ENCODE results near the gene RPS21.
"Not testable (repeated sequence)": the region's sequence is repeated elsewhere in the genome, so short reads cannot be mapped to it uniquely, and the experiment has no call there.

Gene RPS21

DNA sequence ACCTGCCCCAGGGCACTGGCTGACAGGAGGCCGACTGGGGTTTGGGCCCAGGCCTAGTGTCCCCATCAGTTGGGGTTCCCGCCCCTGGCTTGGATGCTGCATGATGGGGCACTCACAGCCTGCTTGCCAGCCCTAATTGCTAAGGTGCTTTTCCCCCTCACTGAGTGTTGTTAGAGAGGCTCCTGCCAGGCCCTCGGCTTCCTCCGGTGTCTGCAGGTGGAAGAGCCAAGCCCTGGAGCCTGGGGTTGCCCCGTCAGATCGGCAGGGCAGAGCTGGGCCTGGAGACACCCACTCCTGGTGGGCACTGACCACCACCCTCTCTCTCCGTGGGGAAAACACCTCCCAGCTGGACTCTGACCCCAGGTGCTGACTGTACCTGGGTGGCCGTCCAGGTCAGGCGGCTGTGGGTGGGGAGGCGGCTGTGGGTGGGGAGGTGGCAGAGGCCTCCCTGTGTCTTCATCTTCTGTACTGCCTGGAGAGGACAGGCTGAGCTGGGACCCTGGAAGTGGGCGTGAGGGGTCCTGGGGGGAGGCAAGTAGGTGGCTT, 26.2 kb downstream of the RPS21 start:
- no peak for DNase-seq

- DNase-seq = no peak
Measured at GRCh38 chr20:62413896-62414481, 27.1 kb downstream of the RPS21 start.

DNA sequence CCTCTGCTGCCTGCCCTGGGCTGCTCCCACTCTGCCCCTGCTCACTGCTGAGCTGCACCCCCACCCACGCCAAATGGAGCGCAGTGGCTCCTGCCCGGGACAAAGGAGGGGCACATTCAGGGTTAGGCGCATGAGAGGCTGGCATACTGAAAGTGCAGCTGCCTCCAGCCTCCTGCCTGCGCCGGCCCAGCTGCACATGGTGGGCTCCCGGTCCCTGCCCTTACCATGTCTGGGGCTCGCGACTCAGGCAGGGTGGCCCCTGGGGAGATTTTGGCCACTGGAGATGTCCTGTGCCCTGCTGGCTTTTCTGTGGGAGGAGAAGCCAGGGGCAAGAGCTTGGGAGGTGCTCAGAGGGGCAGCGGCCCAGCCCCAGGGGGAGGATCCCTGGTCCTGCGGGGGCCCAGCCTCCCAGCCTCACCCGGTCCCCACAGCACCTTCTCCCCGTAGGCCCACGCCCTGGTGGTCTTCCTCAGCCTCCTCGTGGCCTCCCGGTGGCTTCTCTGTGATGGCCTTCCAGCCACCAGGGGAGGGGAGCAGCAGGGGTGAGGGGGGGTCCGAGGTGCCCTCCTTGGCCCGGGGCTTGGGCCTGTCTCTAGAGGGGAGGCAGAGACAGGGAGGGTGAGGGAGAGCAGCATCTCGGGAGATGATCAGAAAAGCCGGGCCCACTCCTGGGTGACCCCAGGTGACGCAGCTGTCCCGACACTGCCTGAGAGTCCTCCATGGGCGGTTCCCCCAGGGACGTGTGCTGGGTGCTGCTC, 28.6 kb downstream of the RPS21 start:
- no peak for DNase-seq

GRCh38 chr20:62416651-62417637, 30.0 kb downstream of the RPS21 start:
- no peak for DNase-seq

DNA sequence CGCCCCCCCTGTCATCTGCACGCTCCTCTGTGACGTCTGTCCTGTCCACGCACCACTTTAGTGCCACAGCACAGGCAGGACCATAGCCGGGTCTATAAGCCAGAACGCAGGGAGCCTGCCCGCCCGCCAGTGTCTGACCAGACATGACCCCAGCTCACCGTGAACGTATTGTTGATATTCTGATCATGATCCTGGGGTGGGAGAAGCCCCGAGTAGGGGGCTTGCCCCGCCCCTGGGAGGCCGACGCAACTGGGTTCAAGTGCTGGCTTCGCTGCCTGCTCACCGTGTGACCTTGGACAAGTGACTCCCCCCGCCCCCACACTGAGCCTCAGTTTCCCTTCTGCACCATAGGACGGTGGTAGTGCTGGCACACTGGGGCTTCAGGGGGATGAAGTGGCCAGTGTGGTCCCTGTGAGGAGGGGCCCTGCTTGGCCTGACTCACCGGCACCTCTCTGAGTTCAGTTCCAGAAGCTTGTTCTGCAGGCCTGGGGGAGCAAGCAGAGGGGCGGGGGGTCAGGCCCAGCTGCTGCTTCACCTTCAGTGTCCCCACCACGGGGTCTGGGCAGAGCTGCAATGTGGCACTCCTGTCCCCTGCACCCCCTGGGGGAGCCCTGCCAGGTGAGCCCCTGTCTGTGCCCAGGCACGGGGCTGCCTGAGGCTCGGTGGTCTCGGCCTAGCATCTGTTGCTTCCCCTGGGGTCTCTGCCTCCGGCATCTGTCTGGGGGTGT, 31.2 kb downstream of the RPS21 start:
- no peak for DNase-seq

DNA sequence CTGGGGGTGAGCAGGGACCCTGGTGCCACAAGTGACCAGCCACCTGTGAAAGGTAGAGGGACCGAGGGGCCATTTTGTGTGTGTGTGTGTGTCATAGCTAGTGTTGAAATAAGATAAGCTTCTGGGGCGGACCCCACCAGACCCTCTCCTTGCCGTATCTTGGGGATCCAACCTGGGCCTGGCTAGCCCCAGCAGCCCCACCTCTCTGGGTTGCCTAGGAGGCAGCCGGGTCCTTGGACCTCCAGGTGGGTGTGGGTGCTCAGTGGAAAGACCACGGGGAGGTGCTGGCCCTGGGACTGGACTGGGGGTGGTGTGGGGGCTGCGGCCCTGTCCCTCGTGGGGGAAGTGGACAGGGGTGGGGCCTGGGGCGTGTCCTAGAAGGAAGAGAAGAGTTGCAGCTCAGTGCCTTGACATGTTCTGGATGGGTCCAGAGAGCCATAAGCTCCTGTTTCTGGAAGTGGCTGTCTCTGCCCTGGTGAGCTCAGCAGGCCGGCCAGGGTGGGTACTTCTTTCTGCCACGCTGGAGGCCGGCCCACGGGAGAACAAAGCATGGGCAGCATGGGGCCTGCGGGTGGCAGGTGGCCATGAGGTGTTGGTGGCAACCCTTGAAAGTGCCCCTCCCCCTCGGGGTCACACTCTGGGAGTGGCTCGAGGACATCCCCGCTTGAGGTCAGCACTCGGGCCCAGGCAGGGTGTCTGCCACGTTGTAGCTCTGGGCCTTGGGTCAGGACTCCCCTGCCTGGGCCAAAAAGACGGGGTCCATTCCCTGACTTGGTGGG, 32.0 kb downstream of the RPS21 start:
- DNase-seq = no peak

DNA sequence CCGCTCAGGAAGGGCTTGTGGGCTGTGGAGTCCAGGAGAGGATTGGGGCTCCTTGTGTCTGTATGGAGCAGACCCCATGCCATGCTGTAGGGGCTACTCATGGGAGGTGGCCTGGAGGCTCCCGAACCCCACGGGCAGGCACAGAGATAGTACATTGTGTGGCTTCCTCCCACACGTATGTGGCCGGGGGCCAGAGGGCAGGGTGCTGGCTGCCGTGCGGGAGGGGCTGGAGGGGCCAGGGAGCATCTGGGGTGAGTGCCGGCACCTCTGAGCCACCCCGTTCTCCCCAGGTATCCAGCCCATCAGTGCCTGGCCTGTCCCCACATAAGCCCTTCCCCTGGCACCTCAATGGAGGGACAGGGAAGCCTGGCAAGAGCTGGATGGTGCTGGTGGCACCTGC, 32.9 kb downstream of the RPS21 start:
- DNase-seq = no peak

DNA sequence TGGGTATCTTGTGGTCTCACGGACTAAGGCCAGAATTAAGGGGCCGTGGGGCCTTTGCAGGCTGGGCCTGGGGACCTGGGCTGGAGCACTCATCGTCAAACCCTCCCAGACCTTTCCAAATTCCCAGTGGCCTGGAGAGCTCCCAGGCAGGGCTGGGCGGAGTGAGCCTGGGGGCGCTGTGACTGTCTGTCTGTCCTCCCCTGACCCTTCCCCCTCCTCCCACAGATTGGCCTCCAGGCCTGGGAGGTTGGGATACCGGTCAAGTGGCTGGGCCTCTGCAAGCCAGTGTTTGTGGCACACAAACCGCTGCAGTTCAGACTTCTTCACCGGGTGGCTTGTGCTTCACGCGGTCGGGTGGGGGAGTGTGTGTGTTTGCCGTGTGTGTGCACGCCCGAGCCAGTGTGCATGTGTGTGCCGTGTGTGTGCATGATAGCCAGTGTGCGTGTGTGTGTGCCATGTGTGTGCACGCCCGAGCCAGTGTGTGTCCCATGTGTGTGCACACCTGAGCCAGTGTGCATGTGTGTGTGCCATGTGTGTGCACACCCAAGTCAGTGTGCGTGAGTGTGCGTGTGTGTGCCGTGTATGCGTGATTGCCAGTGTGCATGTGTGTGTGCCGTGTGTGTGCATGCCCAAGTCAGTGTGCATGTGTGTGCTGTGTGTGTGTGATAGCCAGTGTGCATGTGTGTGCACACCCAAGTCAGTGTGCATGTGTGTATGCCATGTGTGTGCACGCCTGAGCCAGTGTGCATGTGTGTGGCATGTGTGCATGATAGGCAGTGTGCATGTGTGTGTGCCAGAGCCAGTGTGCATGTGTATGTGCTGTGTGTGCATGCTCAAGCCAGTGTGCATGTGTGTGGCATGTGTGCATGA, 34.2 kb downstream of the RPS21 start:
- DNase-seq = no peak

DNA sequence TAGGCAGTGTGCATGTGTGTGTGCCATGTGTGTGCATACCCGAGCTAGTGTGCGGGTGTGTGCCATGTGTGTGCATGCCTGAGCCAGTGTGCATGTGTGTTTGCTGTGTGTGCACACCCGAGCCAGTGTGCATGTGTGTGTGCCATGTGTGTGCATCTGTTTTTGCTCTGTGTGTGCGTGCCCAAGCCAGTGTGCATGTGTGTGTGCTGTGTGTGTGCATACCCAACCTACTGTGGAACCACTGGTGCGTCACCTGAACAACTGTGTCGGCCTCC, 34.8 kb downstream of the RPS21 start:
- no peak for DNase-seq

GRCh38 chr20:62422636-62423325, 35.9 kb downstream of the RPS21 start:
- DNase-seq = no peak

GRCh38 chr20:62423326-62423706, 36.4 kb downstream of the RPS21 start:
- no peak for DNase-seq

DNA sequence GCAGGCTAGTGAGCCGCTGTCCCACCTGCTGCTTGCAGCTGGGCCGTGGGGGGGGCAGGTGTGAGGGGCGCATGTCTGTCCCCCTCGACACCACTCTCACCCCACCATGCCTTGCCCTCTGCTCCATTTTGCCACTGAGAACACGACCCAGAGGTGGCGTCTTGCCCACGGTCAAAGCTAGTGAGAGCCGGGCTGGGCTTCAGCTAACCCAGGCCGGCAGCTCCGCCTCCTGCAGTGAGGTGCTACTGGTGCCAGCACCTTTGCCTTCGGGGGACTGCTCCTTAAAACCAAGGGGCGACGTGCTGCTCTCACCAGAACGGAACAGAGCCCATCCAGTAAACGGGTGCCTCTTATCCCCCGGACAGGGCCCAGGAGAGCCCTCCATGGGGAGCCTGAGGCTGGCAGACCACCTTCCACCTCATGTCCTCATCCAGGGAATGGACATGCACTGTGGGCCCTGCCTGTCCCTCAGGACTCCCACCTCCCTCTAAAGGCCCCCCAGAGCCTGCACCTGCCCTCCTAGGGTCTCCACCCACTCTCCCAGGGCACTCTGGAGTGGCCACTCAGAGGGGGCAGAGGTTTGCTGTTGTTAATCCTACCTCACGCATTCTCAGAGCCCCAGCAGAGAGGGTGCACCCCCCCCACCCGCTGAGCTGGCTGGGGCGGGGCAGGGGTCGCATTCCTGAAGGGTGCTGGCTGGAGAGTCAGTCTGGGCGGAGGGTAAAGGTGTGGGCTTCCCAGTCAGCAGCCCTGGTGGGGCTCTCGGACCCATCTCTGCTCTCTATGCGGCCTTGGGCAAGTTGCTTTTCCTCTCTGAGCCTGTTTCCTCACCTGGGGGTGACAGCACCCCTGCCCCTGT, 37.6 kb downstream of the RPS21 start:
- DNase-seq = no peak

- DNase-seq = no peak
Measured at GRCh38 chr20:62425281-62426058, 38.6 kb downstream of the RPS21 start.

DNA sequence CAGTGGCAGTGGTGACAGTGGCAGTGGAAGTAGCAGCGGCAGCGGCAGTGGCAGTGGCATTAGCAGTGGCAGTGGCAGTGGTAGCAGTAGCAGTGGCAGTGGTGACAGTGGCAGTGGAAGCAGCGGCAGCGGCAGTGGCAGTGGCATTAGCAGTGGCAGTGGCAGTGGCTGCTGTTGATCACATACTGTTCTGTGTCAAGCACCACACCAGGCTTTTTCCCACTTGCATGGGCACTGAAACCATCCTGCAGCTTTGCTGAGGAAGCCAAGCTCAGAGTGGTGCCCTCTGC, 39.1 kb downstream of the RPS21 start:
- DNase-seq = not testable (repeated sequence)

GRCh38 chr20:62426699-62427131, 39.8 kb downstream of the RPS21 start:
- no peak for DNase-seq

- DNase-seq = no peak
Measured at GRCh38 chr20:62427172-62428001, 40.5 kb downstream of the RPS21 start, which contains the start of gene RBBP8NL. TSS of gene RBBP8NL (minus strand) at chr20:62427539. CDS start at chr20:62419647, 7,892 bp downstream.

DNA sequence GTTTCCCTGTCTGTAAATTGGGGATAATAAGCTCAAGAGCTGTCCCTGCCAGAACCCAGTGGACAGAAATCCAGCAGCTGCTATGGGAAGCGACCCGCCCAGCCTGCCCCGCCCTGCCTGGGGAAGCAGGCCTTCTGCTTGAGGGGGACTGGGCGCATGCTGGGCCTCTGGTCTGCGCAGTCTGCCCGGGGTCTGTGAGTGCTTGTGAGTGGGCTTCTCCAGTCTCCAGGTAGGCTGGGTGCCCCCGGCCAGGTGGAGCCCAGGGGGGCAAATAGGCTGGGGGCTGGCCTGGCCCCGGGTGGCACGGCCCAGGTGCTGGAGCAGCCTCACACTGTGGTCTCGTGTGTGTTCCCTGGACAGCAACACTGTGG, 41.1 kb downstream of the RPS21 start:
- DNase-seq = no peak

All from fibroblast of skin of right quadriceps (primary cell).